HepG2 (cell line): ENCODE results near the gene DPM2. TPM values are rescaled to one million over a fixed set of nuclear protein-coding genes. Genes with fewer than 3 reads are reported as not detected.

Experiments used
- DNMT1 ChIP-seq: sonication (generic); formaldehyde crosslinking; IDR thresholded peaks from 2 replicates; pipeline ENCODE4 v1.5.1; 2020; ENCODE audit warnings: mild to moderate bottlenecking, missing genetic modification reagents
- GATAD1 ChIP-seq: IDR thresholded peaks from 2 replicates; pipeline ENCODE4 v1.6.1; 2016; ENCODE audit warnings: missing genetic modification reagents, missing compliant biosample characterization
- KLF6 ChIP-seq: IDR thresholded peaks from 2 replicates; pipeline ENCODE4 v1.8.0; 2016; ENCODE audit warnings: missing biosample characterization, missing genetic modification reagents
- NRL ChIP-seq: sonication (generic); formaldehyde crosslinking; IDR thresholded peaks from 2 replicates; pipeline ENCODE4 v1.5.0; 2020; ENCODE audit warnings: missing genetic modification reagents, mild to moderate bottlenecking, moderate library complexity, borderline replicate concordance
- RELA ChIP-seq: sonication (generic); formaldehyde crosslinking; IDR thresholded peaks from 2 replicates; pipeline ENCODE4 v1.4.0; 2020; ENCODE audit warnings: missing genetic modification reagents
- SAFB2 ChIP-seq: sonication (generic); formaldehyde crosslinking; IDR thresholded peaks from 2 replicates; pipeline ENCODE4 v1.5.1; 2020; ENCODE audit warnings: missing genetic modification reagents, low read depth, mild to moderate bottlenecking, borderline replicate concordance
- ZNF350 ChIP-seq: sonication (generic); formaldehyde crosslinking; IDR thresholded peaks from 2 replicates; pipeline ENCODE4 v1.4.0; 2020; ENCODE audit warnings: mild to moderate bottlenecking, low read depth, missing genetic modification reagents, borderline replicate concordance
- ZNF773 ChIP-seq: sonication (generic); formaldehyde crosslinking; IDR thresholded peaks from 2 replicates; pipeline ENCODE4 v1.4.0; 2020; ENCODE audit warnings: missing genetic modification reagents, borderline replicate concordance
- polyA plus RNA-seq, 8 experiments: library from polyadenylated mRNA; depleted of rRNA in 3 of 8; stranded (reverse) in 7 of 8; unstranded in 1 of 8; fragments of >200 nt; fragmentation: Illumina TruSeq in 4 of 8; extraction: Trizol in 4 of 8; gene quantifications; 2 replicates each; pipeline versions ENCODE4 v1.2.1 to v1.2.3, GENCODE V29; 2011 to 2016; ENCODE audit warnings: low read depth in 4 of 8, missing spikeins in 1 of 8, mixed read lengths in 1 of 8; ENCODE audit not compliant: insufficient read depth in 1 of 8
- total RNA-seq, 5 experiments: library from RNA; depleted of rRNA; stranded (reverse); fragments of >200 nt; fragmentation: Illumina TruSeq; extraction: Trizol; gene quantifications; 2 replicates each; pipeline ENCODE4 v1.2.3, GENCODE V29; 2016; ENCODE audit warnings: low read depth in 1 of 5
- TF ChIP-seq, protein P1 (sequence below), 2 experiments: sonication (generic) in 1 of 2; formaldehyde crosslinking in 1 of 2; IDR thresholded peaks; 2 replicates each; pipeline versions ENCODE4 v1.6.1 to v1.9.0; 2014 to 2022; ENCODE audit warnings: antibody characterized with exemption in 1 of 2, borderline replicate concordance in 1 of 2, inconsistent platforms in 1 of 2, low read depth in 1 of 2, missing genetic modification reagents in 1 of 2
- TF ChIP-seq, protein P2 (sequence below), 2 experiments: sonication (generic) in 1 of 2; formaldehyde crosslinking in 1 of 2; IDR thresholded peaks; 2 replicates each; pipeline versions ENCODE4 v1.4.0 to v1.6.1; 2018 to 2020; ENCODE audit warnings: missing genetic modification reagents in 2 of 2, borderline replicate concordance in 1 of 2, low read depth in 1 of 2, mild to moderate bottlenecking in 1 of 2, missing biosample characterization in 1 of 2

DPM2 gene
- total and polyA plus RNA-seq, 2 of the 13 experiments (the other 11 are each of a cell fraction or from before 2014, with no cell fraction given) = 24.8 to 35.3 TPM

DNA sequence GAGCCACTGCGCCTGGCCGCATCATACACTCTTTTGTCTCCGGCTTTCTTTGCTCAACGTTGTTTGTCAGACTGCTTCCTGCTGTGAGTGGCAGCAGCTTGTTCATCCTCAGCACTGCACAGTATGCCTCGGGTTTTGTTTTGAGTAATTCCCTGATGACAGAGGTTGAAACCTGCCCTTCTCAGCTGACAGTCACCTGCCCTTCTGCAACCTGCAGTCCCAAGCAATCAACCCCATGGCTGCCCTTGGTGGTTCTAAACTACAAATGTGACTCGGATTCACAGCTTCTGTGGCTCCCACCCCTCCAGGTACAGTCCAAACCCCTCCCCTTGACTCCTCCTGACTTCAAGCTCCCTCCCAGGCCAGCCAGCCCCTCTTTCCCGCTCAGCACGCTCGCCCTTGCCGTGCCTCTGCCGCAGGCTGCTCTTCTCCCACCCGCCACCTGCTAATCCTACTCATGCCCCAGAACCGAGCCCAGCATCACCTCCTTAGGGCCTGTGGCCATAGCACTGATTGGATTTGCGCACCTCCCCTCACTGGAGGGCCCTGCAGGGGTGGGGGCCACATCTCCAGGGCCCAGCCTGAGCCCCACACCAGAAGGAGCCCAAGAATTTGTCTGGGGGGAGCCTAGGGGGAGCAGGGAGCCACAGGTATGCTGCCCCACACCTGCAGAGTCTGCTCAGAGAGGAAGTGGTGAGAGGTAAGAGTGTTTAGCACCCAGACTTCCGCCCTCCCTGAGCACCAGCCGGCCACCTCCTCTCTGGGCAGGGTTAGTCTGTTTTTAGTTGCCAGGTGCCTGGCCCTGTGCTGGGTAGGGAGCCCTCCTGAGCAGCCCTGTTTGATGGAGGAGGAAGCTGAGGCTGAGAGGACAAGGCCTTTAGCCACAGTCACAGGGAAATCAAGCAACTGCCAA lies 33.0 kb upstream of the DPM2 start (continued):
- TF ChIP-seq, protein P1, sequence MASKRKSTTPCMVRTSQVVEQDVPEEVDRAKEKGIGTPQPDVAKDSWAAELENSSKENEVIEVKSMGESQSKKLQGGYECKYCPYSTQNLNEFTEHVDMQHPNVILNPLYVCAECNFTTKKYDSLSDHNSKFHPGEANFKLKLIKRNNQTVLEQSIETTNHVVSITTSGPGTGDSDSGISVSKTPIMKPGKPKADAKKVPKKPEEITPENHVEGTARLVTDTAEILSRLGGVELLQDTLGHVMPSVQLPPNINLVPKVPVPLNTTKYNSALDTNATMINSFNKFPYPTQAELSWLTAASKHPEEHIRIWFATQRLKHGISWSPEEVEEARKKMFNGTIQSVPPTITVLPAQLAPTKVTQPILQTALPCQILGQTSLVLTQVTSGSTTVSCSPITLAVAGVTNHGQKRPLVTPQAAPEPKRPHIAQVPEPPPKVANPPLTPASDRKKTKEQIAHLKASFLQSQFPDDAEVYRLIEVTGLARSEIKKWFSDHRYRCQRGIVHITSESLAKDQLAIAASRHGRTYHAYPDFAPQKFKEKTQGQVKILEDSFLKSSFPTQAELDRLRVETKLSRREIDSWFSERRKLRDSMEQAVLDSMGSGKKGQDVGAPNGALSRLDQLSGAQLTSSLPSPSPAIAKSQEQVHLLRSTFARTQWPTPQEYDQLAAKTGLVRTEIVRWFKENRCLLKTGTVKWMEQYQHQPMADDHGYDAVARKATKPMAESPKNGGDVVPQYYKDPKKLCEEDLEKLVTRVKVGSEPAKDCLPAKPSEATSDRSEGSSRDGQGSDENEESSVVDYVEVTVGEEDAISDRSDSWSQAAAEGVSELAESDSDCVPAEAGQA (IDR thresholded peaks at IDR 0.05; ENCODE audit: low read depth) = no peak
- TF ChIP-seq, protein P1 (CRISPR knock-in tag; IDR thresholded peaks at IDR 0.05; ENCODE audit: borderline replicate concordance) = no peak
- TF ChIP-seq ZNF350 (CRISPR knock-in tag) (no peak), NRL (CRISPR knock-in tag) (no peak), ZNF773 (CRISPR knock-in tag) (no peak), RELA (CRISPR knock-in tag) (no peak), GATAD1 (no peak), DNMT1 (CRISPR knock-in tag) (no peak), KLF6 (CRISPR knock-in tag) (no peak), SAFB2 (CRISPR knock-in tag) (no peak)
- TF ChIP-seq, protein P2, sequence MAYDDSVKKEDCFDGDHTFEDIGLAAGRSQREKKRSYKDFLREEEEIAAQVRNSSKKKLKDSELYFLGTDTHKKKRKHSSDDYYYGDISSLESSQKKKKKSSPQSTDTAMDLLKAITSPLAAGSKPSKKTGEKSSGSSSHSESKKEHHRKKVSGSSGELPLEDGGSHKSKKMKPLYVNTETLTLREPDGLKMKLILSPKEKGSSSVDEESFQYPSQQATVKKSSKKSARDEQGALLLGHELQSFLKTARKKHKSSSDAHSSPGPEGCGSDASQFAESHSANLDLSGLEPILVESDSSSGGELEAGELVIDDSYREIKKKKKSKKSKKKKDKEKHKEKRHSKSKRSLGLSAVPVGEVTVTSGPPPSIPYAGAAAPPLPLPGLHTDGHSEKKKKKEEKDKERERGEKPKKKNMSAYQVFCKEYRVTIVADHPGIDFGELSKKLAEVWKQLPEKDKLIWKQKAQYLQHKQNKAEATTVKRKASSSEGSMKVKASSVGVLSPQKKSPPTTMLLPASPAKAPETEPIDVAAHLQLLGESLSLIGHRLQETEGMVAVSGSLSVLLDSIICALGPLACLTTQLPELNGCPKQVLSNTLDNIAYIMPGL (CRISPR knock-in tag; IDR thresholded peaks at IDR 0.05; ENCODE audit: borderline replicate concordance in 1 of 2, low read depth in 1 of 2) = no peak
